Esophagus muscularis mucosa (tissue), 4 donors: Measurements from ENCODE around the gene TBCD. TPM values are rescaled to one million over a fixed set of nuclear protein-coding genes. Genes with fewer than 3 reads are reported as not detected.

Source experiments
- DNase-seq: peaks from one replicate; pipeline ENCODE4 v3.0.0-alpha.2; 2017; ENCODE audit errors: extremely low spot score
- H3K27ac ChIP-seq, 4 donors: fragments of 200-600 bp; sonication (generic); replicated peaks in 1 of 4; 1 replicate in 3 of 4; 2 replicates in 1 of 4; pipeline ENCODE4 v1.5.1; 2016 to 2019; ENCODE audit warnings: mild to moderate bottlenecking in 1 of 4
- H3K27me3 ChIP-seq, 4 donors: fragments of 200-600 bp; sonication (generic); one replicate each; pipeline versions ENCODE4 v1.5.1 to v1.6.0; 2016 to 2019
- H3K36me3 ChIP-seq, 4 donors: fragments of 200-600 bp; sonication (generic); one replicate each; pipeline ENCODE4 v1.5.1; 2016 to 2019
- H3K4me1 ChIP-seq, 4 donors: fragments of 200-600 bp; sonication (generic); one replicate each; pipeline ENCODE4 v1.5.1; 2016 to 2019
- H3K4me3 ChIP-seq, 4 donors: fragments of 200-600 bp; sonication (generic); 1 replicate in 2 of 4; 2 replicates in 2 of 4; pipeline ENCODE4 v1.5.1; 2016 to 2019; ENCODE audit warnings: mild to moderate bottlenecking in 4 of 4, moderate library complexity in 1 of 4
- H3K9me3 ChIP-seq, 4 donors: fragments of 200-600 bp; sonication (generic); 1 replicate in 3 of 4; 2 replicates in 1 of 4; pipeline ENCODE4 v1.5.1; 2016 to 2019
- CTCF ChIP-seq, 3 experiments: fragments of 200-600 bp in 2 of 3; fragments of 450-650 bp in 1 of 3; sonication (generic) in 2 of 3; IDR thresholded peaks; one replicate each; pipeline ENCODE4 v1.5.1; 2017 to 2019; ENCODE audit warnings: antibody characterized with exemption in 3 of 3, mild to moderate bottlenecking in 2 of 3, moderate library complexity in 1 of 3
- EP300 ChIP-seq: sonication (generic); formaldehyde crosslinking; IDR thresholded peaks from one replicate; pipeline ENCODE4 v1.6.1; 2017; ENCODE audit warnings: antibody characterized with exemption
- POLR2A ChIP-seq: fragments of 450-650 bp; IDR thresholded peaks from one replicate; pipeline ENCODE4 v1.6.1; 2017; ENCODE audit warnings: antibody characterized with exemption, moderate library complexity, mild to moderate bottlenecking, low read depth
- POLR2AphosphoS5 ChIP-seq, 2 donors: sonication (generic); formaldehyde crosslinking; IDR thresholded peaks; one replicate each; pipeline ENCODE4 v1.6.1; 2017; ENCODE audit warnings: antibody characterized with exemption in 2 of 2
- WGBS: methylation state at CpG from one replicate; pipeline ENCODE4 v1.1.5; 2018; 5-methylcytosine and 5-hydroxymethylcytosine counted together
- intact Hi-C: fragments of 100-400 bp; cut with DNase I; formaldehyde crosslinking; loops from one replicate; pipeline ENCODE4 v1.15.1; 2023
- total RNA-seq, 4 donors: library from RNA; depleted of rRNA; stranded (reverse); fragments of >200 nt; gene quantifications; one replicate each; pipeline versions ENCODE4 v1.1.0 to v1.2.1, GENCODE V29; 2016

Gene TBCD
- total RNA-seq, 4 donors from 2014 or later, result 38.1 to 56.7 (median 53.6) TPM

GRCh38 chr17:82837586-82838320 is 85.9 kb downstream of the TBCD start:
- Histone ChIP-seq H3K27ac (peak overlapping the region in 2 of 4 donors; percentile 39 to 66), H3K36me3 (peaks cover 0 to 27% (median 7%) of the 10 kb centered on the region in 4 donors), H3K27me3 (no peaks in the 10 kb centered on the region), H3K4me1 (peaks cover 0 to 12% (median 9%) of the 10 kb centered on the region in 4 donors), H3K4me3 (no peak overlapping the region), H3K9me3 (no peaks in the 10 kb centered on the region)
- TF ChIP-seq EP300 (no peak), CTCF (IDR thresholded peaks at IDR 0.05) (no peak), POLR2AphosphoS5 (IDR thresholded peaks at IDR 0.05) (no peak), POLR2A (no peak)
- intact Hi-C loops, result loop anchor here (2.0 kb wide), 1 partner anchor 47 kb away; no protein-coding TSS in a partner anchor
- WGBS, result 82% methylated on average over 13 of the region's 13 CpGs
- no peak for DNase-seq

DNA sequence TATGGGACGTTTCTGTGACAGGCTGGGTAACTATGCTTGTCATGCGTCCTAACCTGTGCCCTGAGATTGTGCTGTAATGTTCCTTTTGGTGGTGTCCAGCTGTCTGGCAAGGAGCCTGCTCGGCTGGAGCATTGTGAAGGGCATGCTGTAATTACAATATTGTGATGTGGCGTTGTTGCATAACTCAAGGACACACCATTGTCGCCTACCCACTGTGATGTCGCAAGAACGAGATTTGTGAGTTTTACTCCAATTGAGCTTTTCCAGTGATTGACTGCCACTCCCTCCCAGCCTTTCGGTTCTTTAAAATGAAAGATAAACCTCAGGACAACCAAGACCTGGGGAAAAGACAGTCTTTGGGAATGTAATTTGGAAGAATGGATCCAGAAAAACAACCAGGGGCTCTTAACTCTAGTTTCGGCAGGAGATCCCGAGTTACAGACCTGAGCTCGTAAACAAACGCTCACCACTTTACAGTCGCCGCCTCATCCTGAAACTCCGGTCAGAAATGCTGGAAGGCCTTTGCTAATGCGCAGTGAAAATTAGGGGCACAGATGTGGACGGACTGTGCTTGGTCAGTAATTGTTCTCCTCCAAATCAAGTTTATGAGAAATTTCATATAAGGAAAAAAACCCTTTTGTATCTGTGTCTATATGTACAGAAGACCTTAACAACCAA is 86.7 kb downstream of the TBCD start:
- H3K4me3 ChIP-seq, result no peak overlapping the region
- intact Hi-C loops, result loop anchor here (2.0 kb wide), 1 partner anchor 48 kb away; no protein-coding TSS in a partner anchor
- DNase-seq, result no peak

GRCh38 chr17:82839617-82840292 is 87.9 kb downstream of the TBCD start, which contains the start of gene ZNF750:
TSS of gene ZNF750 (minus strand) at chr17:82840022. CDS start at chr17:82832454, 7,568 bp downstream.
- no peak within 1 kb of the TSS for H3K4me3 ChIP-seq
- DNase-seq, result no peak
- H3K27me3 ChIP-seq, result no peaks in the 10 kb centered on the region
- H3K9me3 ChIP-seq, result no peaks in the 10 kb centered on the region
- intact Hi-C loops, result loop anchor here (2.0 kb wide), 1 partner anchor 49 kb away; no protein-coding TSS in a partner anchor
- no peak for TF ChIP-seq EP300
- no peak for TF ChIP-seq POLR2A
- no peak for TF ChIP-seq CTCF (IDR thresholded peaks at IDR 0.05)
- no peak for TF ChIP-seq POLR2AphosphoS5 (IDR thresholded peaks at IDR 0.05)
- peaks cover 0 to 15% (median 0%) of the 10 kb centered on the region in 4 donors for H3K36me3 ChIP-seq
- 94% methylated on average over 20 of the region's 25 CpGs for WGBS
- H3K27ac ChIP-seq, result no peak within 1 kb of the TSS
- H3K4me1 ChIP-seq, result peaks cover 0 to 12% (median 9%) of the 10 kb centered on the region in 4 donors

More for the DNA sequence above, 86.7 kb downstream of the TBCD start:
- peaks cover 0 to 22% (median 2%) of the 10 kb centered on the region in 4 donors for H3K36me3 ChIP-seq
- peak overlapping the region in 1 of 4 donors; percentile 66 for H3K27ac ChIP-seq
- TF ChIP-seq CTCF (IDR thresholded peaks at IDR 0.05) (no peak), POLR2A (no peak), EP300 (no peak), POLR2AphosphoS5 (IDR thresholded peaks at IDR 0.05) (peak in 1 of 2 donors; percentile 29)
- no peaks in the 10 kb centered on the region for H3K27me3 ChIP-seq
- H3K9me3 ChIP-seq, result no peaks in the 10 kb centered on the region
- WGBS, result 76% methylated on average over 17 of the region's 17 CpGs
- H3K4me1 ChIP-seq, result peaks cover 0 to 12% (median 9%) of the 10 kb centered on the region in 4 donors

DNA sequence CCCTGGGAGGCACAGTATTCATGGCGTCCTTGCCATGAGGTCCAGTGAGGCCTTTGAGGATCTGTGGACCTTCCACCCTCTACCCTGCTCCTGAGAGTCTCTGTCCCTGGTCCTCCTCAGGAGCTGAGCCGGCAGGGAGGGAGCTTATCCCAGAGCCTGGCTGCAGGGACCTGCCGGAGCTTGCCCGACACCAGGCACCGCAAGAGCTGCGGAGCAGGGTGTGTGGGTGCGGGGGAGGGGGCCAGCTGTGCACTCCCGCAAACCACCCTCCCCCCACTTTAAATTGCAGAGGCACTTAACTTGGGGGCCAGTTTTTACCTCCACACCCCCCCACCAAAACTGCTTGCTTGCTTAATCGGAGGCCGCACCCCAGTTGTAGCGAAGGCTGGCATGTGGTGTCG is 88.6 kb downstream of the TBCD start:
- Histone ChIP-seq H3K36me3 (peaks cover 0 to 9% (median 0%) of the 10 kb centered on the region in 4 donors), H3K9me3 (no peaks in the 10 kb centered on the region), H3K4me1 (peaks cover 0 to 12% (median 9%) of the 10 kb centered on the region in 4 donors), H3K27me3 (no peaks in the 10 kb centered on the region), H3K4me3 (no peak overlapping the region), H3K27ac (no peak overlapping the region)
- DNase-seq, result no peak
- intact Hi-C loops, result no loop called here
- TF ChIP-seq EP300 (no peak), POLR2A (no peak), POLR2AphosphoS5 (IDR thresholded peaks at IDR 0.05) (no peak), CTCF (IDR thresholded peaks at IDR 0.05) (no peak)
- 95% methylated on average over 12 of the region's 12 CpGs for WGBS
